Neural progenitor cell (in vitro differentiated cells): ENCODE results near the gene DISC1.

ENCODE experiments used
- CTCF ChIP-seq: fragments of 200-600 bp; sonication (generic); IDR thresholded peaks from 2 replicates; pipeline ENCODE4 v1.5.1; 2017; ENCODE audit warnings: antibody characterized with exemption, mild to moderate bottlenecking
- EZH2phosphoT487 ChIP-seq: fragments of 200-600 bp; sonication (generic); IDR thresholded peaks from 2 replicates; pipeline ENCODE4 v1.6.1; 2017; ENCODE audit warnings: antibody characterized with exemption

- TF ChIP-seq CTCF (no peak), EZH2phosphoT487 (no peak)
Observed at GRCh38 chr1:231786126-231786525, 159.5 kb downstream of the DISC1 start.
